ENCODE measurements around the gene GPC3. TPM values are rescaled to one million over a fixed set of nuclear protein-coding genes. Genes with fewer than 3 reads are reported as not detected.
A peak's percentile ranks its signal among the peaks of the same experiment; 100 is the strongest.

GPC3 gene
- total RNA-seq, 1 experiment from 2014 or later, result 32.4 TPM

- TF ChIP-seq ZBTB43 (CRISPR knock-in tag; IDR thresholded peaks at IDR 0.05) (no peak), MYBL2 (CRISPR knock-in tag; IDR thresholded peaks at IDR 0.05) (no peak), FOXP1 (CRISPR knock-in tag; IDR thresholded peaks at IDR 0.05; ENCODE audit: borderline replicate concordance) (no peak), ZNF219 (CRISPR knock-in tag; IDR thresholded peaks at IDR 0.05; ENCODE audit: borderline replicate concordance) (no peak), NR1H2 (CRISPR knock-in tag; IDR thresholded peaks at IDR 0.05) (no peak), ZNF121 (CRISPR knock-in tag; IDR thresholded peaks at IDR 0.05) (no peak), ARID4B (CRISPR knock-in tag; IDR thresholded peaks at IDR 0.05; ENCODE audit: borderline replicate concordance) (no peak), ZNF317 (CRISPR knock-in tag; IDR thresholded peaks at IDR 0.05; ENCODE audit: borderline replicate concordance, low read depth) (no peak), NFE2L1 (CRISPR knock-in tag; IDR thresholded peaks at IDR 0.05) (no peak), ETV6 (CRISPR knock-in tag; IDR thresholded peaks at IDR 0.05) (no peak), TEAD4 (CRISPR knock-in tag; IDR thresholded peaks at IDR 0.05) (no peak), SMAD4 (CRISPR knock-in tag; IDR thresholded peaks at IDR 0.05) (no peak), FOXP4 (CRISPR knock-in tag; IDR thresholded peaks at IDR 0.05) (no peak), OVOL2 (CRISPR knock-in tag; IDR thresholded peaks at IDR 0.05; ENCODE audit: borderline replicate concordance) (no peak)
- no peak for ATAC-seq
- no peaks in the 10 kb centered on the region for H3K27me3 Mint-ChIP-seq (ENCODE audit: low read depth)
- H3K4me1 Mint-ChIP-seq, result peaks cover 9% of the 10 kb centered on the region
- no peak overlapping the region for H3K4me3 Mint-ChIP-seq
- CTCF ChIA-PET, result no interaction called here
- peaks cover 8% of the 10 kb centered on the region for H3K9me3 Mint-ChIP-seq
- H3K36me3 Mint-ChIP-seq, result peaks cover 10% of the 10 kb centered on the region
- DNase-seq (ENCODE audit: low spot score), result no peak
- POLR2A ChIA-PET, result no interaction called here
- H3K27ac Mint-ChIP-seq, result no peak overlapping the region
Observed at GRCh38 chrX:133723930-133724329, 261.5 kb downstream of the GPC3 start.

GRCh38 chrX:133722756-133723155 lies 262.6 kb downstream of the GPC3 start:
- ATAC-seq (no peak), DNase-seq (ENCODE audit: low spot score) (no peak)
- Mint-ChIP-seq H3K27me3 (ENCODE audit: low read depth) (no peaks in the 10 kb centered on the region), H3K36me3 (peaks cover 11% of the 10 kb centered on the region), H3K9me3 (peaks cover 13% of the 10 kb centered on the region), H3K4me3 (no peak overlapping the region), H3K4me1 (peaks cover 9% of the 10 kb centered on the region), H3K27ac (0 out of 2 replicates have a peak overlapping the region, but pooled peaks have one; percentile 6)
- ChIA-PET POLR2A (no interaction called here), CTCF (no interaction called here)
- TF ChIP-seq NFE2L1 (CRISPR knock-in tag; IDR thresholded peaks at IDR 0.05) (no peak), ZNF416 (CRISPR knock-in tag; IDR thresholded peaks at IDR 0.05) (no peak), KAT7 (CRISPR knock-in tag; IDR thresholded peaks at IDR 0.05; ENCODE audit: borderline replicate concordance) (no peak), ZNF232 (CRISPR knock-in tag; IDR thresholded peaks at IDR 0.05) (no peak), TP53 (CRISPR knock-in tag; IDR thresholded peaks at IDR 0.05) (no peak), USF1 (CRISPR knock-in tag; IDR thresholded peaks at IDR 0.05) (no peak), E2F1 (CRISPR knock-in tag; IDR thresholded peaks at IDR 0.05) (no peak), USF2 (CRISPR knock-in tag; IDR thresholded peaks at IDR 0.05) (no peak), FOXK1 (CRISPR knock-in tag; IDR thresholded peaks at IDR 0.05) (no peak), PRRX2 (CRISPR knock-in tag; IDR thresholded peaks at IDR 0.05) (no peak), E2F4 (CRISPR knock-in tag; IDR thresholded peaks at IDR 0.05; ENCODE audit: borderline replicate concordance, low read depth) (no peak), ZBTB43 (CRISPR knock-in tag; IDR thresholded peaks at IDR 0.05) (no peak)
